ENCODE results near the gene GGA1. TPM values are rescaled to one million over a fixed set of nuclear protein-coding genes. Genes with fewer than 3 reads are reported as not detected.

The GGA1 gene
- polyA plus RNA-seq, 1 of the 3 experiments (the other 2 are of a cell fraction), result 81.1 TPM

DNA sequence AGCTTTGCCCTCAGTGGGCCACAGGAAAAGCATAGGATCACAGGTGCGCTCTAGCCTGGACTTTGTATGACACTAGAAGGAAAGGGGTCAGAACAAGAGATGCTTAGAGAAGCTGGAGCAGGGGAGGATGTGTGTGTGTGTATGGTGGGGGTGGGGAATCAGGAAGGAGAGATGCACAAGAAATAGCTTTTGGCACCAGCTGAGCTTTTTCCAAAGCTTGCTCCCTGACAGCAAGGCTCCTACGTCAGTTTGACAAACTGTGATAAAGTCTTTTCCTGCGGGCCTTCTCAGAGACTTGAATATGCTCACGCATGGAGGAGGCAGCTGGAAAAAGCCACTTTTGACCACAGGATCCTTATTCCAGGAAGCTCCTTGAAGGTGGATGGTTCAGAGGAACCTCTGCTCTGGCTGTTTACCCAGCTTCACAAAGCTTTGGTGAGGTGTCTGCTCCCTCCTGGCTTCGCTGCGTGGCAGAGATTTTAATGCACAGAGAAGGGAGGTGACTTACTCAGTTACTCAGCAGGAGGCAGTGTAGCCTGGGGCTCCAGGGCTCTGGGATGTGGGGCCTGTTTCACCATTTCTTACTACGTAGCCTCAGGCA, 44.4 kb upstream of the GGA1 start:
- CTCF ChIA-PET, result interaction anchor here (1.0 to 20.5 kb wide), 7 partner anchors 19 to 171 kb away, joined by 3 to 647 read pairs (median 10); no protein-coding TSS in a partner anchor
- H4K20me1 ChIP-seq (ENCODE audit: insufficient read depth), result peaks cover 71% of the 10 kb centered on the region
- H3K27ac ChIP-seq (ENCODE audit: low read depth in 2 of 2, low read length in 1 of 2), result peak overlapping the region in 1 of 2 experiments; percentile 96; a peak in 2 of 4 replicates
- 89% methylated on average over 6 of the region's 7 CpGs for WGBS (ENCODE audit: low lambda C conversion rate)
- peaks cover 7 to 26% of the 10 kb centered on the region in 2 experiments for H3K36me3 ChIP-seq (replicated peaks in 1 of 2; ENCODE audit: control insufficient read depth in 1 of 2, insufficient read depth in 2 of 2, low read length in 1 of 2)
- H3K27me3 ChIP-seq (ENCODE audit: insufficient read depth), result no peaks in the 10 kb centered on the region
- H2AFZ ChIP-seq (ENCODE audit: low read depth), result no peak overlapping the region
- no peaks in the 10 kb centered on the region for H3K9me3 ChIP-seq
- H3K79me2 ChIP-seq (ENCODE audit: insufficient read depth), result peaks cover 75% of the 10 kb centered on the region
- H3K4me1 ChIP-seq (ENCODE audit: control insufficient read depth in 1 of 2, insufficient read depth in 2 of 2, low read depth in 1 of 2, low read length in 1 of 2), result peaks cover 10 to 28% of the 10 kb centered on the region in 2 experiments; a peak in 3 of 4 replicates
- peaks cover 35% of the 10 kb centered on the region for H3F3A ChIP-seq (replicated peaks; ENCODE audit: insufficient read depth)
- TF ChIP-seq SMC3 (IDR thresholded peaks at IDR 0.05; ENCODE audit: low read depth, low read length) (no peak), RFX5 (IDR thresholded peaks at IDR 0.05; ENCODE audit: low read length) (no peak), EZH2phosphoT487 (IDR thresholded peaks at IDR 0.05; ENCODE audit: borderline replicate concordance, low read depth) (no peak), FOSL2 (IDR thresholded peaks at IDR 0.05; ENCODE audit: borderline replicate concordance, low read depth) (no peak), MXI1 (IDR thresholded peaks at IDR 0.05; ENCODE audit: low read depth, low read length) (no peak), FOXJ3 (CRISPR knock-in tag; IDR thresholded peaks at IDR 0.05) (no peak), FOXM1 (IDR thresholded peaks at IDR 0.05; ENCODE audit: low read depth) (no peak), MEF2A (IDR thresholded peaks at IDR 0.05; ENCODE audit: borderline replicate concordance, low read depth) (no peak), NFIC (IDR thresholded peaks at IDR 0.05; ENCODE audit: borderline replicate concordance) (no peak), TEAD4 (IDR thresholded peaks at IDR 0.05; ENCODE audit: borderline replicate concordance, insufficient read depth) (no peak)
- TF ChIP-seq, protein P1, sequence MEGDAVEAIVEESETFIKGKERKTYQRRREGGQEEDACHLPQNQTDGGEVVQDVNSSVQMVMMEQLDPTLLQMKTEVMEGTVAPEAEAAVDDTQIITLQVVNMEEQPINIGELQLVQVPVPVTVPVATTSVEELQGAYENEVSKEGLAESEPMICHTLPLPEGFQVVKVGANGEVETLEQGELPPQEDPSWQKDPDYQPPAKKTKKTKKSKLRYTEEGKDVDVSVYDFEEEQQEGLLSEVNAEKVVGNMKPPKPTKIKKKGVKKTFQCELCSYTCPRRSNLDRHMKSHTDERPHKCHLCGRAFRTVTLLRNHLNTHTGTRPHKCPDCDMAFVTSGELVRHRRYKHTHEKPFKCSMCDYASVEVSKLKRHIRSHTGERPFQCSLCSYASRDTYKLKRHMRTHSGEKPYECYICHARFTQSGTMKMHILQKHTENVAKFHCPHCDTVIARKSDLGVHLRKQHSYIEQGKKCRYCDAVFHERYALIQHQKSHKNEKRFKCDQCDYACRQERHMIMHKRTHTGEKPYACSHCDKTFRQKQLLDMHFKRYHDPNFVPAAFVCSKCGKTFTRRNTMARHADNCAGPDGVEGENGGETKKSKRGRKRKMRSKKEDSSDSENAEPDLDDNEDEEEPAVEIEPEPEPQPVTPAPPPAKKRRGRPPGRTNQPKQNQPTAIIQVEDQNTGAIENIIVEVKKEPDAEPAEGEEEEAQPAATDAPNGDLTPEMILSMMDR (IDR thresholded peaks at IDR 0.05), result no peak; the same call in 1 of the 2 replicates
- TF ChIP-seq, protein P2, sequence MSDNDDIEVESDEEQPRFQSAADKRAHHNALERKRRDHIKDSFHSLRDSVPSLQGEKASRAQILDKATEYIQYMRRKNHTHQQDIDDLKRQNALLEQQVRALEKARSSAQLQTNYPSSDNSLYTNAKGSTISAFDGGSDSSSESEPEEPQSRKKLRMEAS (IDR thresholded peaks at IDR 0.05; ENCODE audit: low read depth), result no peak
- TF ChIP-seq, protein P3, sequence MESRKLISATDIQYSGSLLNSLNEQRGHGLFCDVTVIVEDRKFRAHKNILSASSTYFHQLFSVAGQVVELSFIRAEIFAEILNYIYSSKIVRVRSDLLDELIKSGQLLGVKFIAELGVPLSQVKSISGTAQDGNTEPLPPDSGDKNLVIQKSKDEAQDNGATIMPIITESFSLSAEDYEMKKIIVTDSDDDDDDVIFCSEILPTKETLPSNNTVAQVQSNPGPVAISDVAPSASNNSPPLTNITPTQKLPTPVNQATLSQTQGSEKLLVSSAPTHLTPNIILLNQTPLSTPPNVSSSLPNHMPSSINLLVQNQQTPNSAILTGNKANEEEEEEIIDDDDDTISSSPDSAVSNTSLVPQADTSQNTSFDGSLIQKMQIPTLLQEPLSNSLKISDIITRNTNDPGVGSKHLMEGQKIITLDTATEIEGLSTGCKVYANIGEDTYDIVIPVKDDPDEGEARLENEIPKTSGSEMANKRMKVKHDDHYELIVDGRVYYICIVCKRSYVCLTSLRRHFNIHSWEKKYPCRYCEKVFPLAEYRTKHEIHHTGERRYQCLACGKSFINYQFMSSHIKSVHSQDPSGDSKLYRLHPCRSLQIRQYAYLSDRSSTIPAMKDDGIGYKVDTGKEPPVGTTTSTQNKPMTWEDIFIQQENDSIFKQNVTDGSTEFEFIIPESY (IDR thresholded peaks at IDR 0.05; ENCODE audit: borderline replicate concordance, low read depth), result no peak
- TF ChIP-seq, protein P4, sequence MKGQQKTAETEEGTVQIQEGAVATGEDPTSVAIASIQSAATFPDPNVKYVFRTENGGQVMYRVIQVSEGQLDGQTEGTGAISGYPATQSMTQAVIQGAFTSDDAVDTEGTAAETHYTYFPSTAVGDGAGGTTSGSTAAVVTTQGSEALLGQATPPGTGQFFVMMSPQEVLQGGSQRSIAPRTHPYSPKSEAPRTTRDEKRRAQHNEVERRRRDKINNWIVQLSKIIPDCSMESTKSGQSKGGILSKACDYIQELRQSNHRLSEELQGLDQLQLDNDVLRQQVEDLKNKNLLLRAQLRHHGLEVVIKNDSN (IDR thresholded peaks at IDR 0.05; ENCODE audit: borderline replicate concordance, low read depth), result no peak
- DNase-seq, result no peak
- peak overlapping the region; percentile 65 for H3K9ac ChIP-seq
- peak overlapping the region in 1 of 2 experiments; percentile 54; a peak in 2 of 4 replicates for H3K4me3 ChIP-seq (ENCODE audit: low read depth in 2 of 2, low read length in 1 of 2)
- POLR2A ChIA-PET, result no interaction called here
- peak overlapping the region; percentile 99 for H3K4me2 ChIP-seq
- no peaks in the 10 kb centered on the region for H3K9me2 ChIP-seq
